Colonic mucosa (tissue), 4 donors: ENCODE results near the gene PSMA7. TPM values are rescaled to one million over a fixed set of nuclear protein-coding genes. Genes with fewer than 3 reads are reported as not detected.

Experiments
- DNase-seq: peaks from one replicate; pipeline ENCODE4 v3.0.0-alpha.2; 2020
- H3K27ac ChIP-seq: fragments of 200-600 bp; one replicate; pipeline ENCODE4 v1.8.0; 2021
- H3K27me3 ChIP-seq: fragments of 200-600 bp; one replicate; pipeline ENCODE4 v1.8.0; 2021
- H3K36me3 ChIP-seq: fragments of 200-600 bp; one replicate; pipeline ENCODE4 v1.8.0; 2021
- H3K4me1 ChIP-seq: fragments of 200-600 bp; one replicate; pipeline ENCODE4 v1.8.0; 2021; ENCODE audit warnings: mild to moderate bottlenecking
- H3K4me3 ChIP-seq: fragments of 200-600 bp; one replicate; pipeline ENCODE4 v1.8.0; 2021
- H3K9ac ChIP-seq, 2 donors: one replicate each; pipeline ENCODE4 v1.7.0; 2013; ENCODE audit warnings: control low read depth in 2 of 2, low read depth in 2 of 2, low read length in 2 of 2
- H3K9me3 ChIP-seq: fragments of 200-600 bp; one replicate; pipeline ENCODE4 v1.8.0; 2021
- CTCF ChIP-seq: fragments of 200-600 bp; IDR thresholded peaks from one replicate; pipeline ENCODE4 v1.8.0; 2022; ENCODE audit warnings: antibody characterized with exemption, mild to moderate bottlenecking
- intact Hi-C: fragments of 100-400 bp; cut with DNase I; formaldehyde crosslinking; loops from one replicate; pipeline ENCODE4 v1.14.1; 2022
- total RNA-seq, 2 donors: library from RNA; stranded (reverse); fragmentation: NEBNext Ultra II Directional in 1 of 2; extraction: Animal tissue kit (Norgen Biotek cat#: 25700) in 1 of 2; gene quantifications; one replicate each; pipeline ENCODE4 v1.2.1, GENCODE V29; 2021
- donor health status: healthy.
- donor health status: DM: no; HTN: no; CAD: no.
- donor health status: DM: no; HTN: no; CAD: no.

PSMA7 gene
- total RNA-seq, 2 donors from 2014 or later, result 164 to 315 TPM

- Histone ChIP-seq H3K9ac (no peak overlapping the region), H3K36me3 (peaks cover 6% of the 10 kb centered on the region), H3K9me3 (no peaks in the 10 kb centered on the region), H3K27me3 (no peaks in the 10 kb centered on the region), H3K4me3 (no peak overlapping the region), H3K27ac (no peak overlapping the region), H3K4me1 (no peaks in the 10 kb centered on the region)
- DNase-seq, result no peak
- intact Hi-C loops, result no loop called here
- no peak for TF ChIP-seq CTCF
Measured at GRCh38 chr20:62163986-62164762, 21.0 kb upstream of the PSMA7 start.

GRCh38 chr20:62163485-62163865, 20.3 kb upstream of the PSMA7 start:
- Histone ChIP-seq H3K27ac (no peak overlapping the region), H3K4me3 (no peak overlapping the region), H3K9me3 (no peaks in the 10 kb centered on the region), H3K4me1 (no peaks in the 10 kb centered on the region), H3K27me3 (no peaks in the 10 kb centered on the region), H3K9ac (no peak overlapping the region), H3K36me3 (peaks cover 6% of the 10 kb centered on the region)
- intact Hi-C loops, result no loop called here
- DNase-seq, result no peak
- no peak for TF ChIP-seq CTCF

- intact Hi-C loops, result no loop called here
- Histone ChIP-seq H3K4me3 (no peak overlapping the region), H3K36me3 (peaks cover 6% of the 10 kb centered on the region), H3K9ac (no peak overlapping the region), H3K27me3 (no peaks in the 10 kb centered on the region), H3K27ac (no peak overlapping the region), H3K4me1 (no peaks in the 10 kb centered on the region), H3K9me3 (no peaks in the 10 kb centered on the region)
- no peak for TF ChIP-seq CTCF
- DNase-seq, result no peak
Measured at GRCh38 chr20:62162765-62163484, 19.7 kb upstream of the PSMA7 start.

- no peak overlapping the region for H3K27ac ChIP-seq
- intact Hi-C loops, result no loop called here
- H3K9me3 ChIP-seq, result no peaks in the 10 kb centered on the region
- H3K36me3 ChIP-seq, result peaks cover 6% of the 10 kb centered on the region
- no peak for DNase-seq
- no peaks in the 10 kb centered on the region for H3K4me1 ChIP-seq
- H3K4me3 ChIP-seq, result no peak overlapping the region
- H3K27me3 ChIP-seq, result no peaks in the 10 kb centered on the region
- no peak overlapping the region for H3K9ac ChIP-seq
- TF ChIP-seq CTCF, result no peak
Measured at GRCh38 chr20:62161347-62161746, 18.2 kb upstream of the PSMA7 start.

- H3K9me3 ChIP-seq, result no peaks in the 10 kb centered on the region
- intact Hi-C loops, result no loop called here
- no peak for TF ChIP-seq CTCF
- peaks cover 6% of the 10 kb centered on the region for H3K36me3 ChIP-seq
- H3K9ac ChIP-seq, result no peak overlapping the region
- no peaks in the 10 kb centered on the region for H3K4me1 ChIP-seq
- no peak overlapping the region for H3K4me3 ChIP-seq
- H3K27ac ChIP-seq, result no peak overlapping the region
- DNase-seq, result no peak
- no peaks in the 10 kb centered on the region for H3K27me3 ChIP-seq
Measured at GRCh38 chr20:62160876-62161275, 17.7 kb upstream of the PSMA7 start.
